ENCODE data around the gene EIF2AK3. TPM values are rescaled to one million over a fixed set of nuclear protein-coding genes. Genes with fewer than 3 reads are reported as not detected.

The EIF2AK3 gene
- total and polyA plus RNA-seq, 2 of the 13 experiments (the other 11 are each of a cell fraction or from before 2014, with no cell fraction given) = 10.3 to 30.6 TPM

- TF ChIP-seq HOMEZ (CRISPR knock-in tag; IDR thresholded peaks at IDR 0.05; ENCODE audit: low read depth) (0 out of 2 replicates have a peak, but pooled peaks have one; percentile 44), ZBTB26 (CRISPR knock-in tag; IDR thresholded peaks at IDR 0.05; ENCODE audit: borderline replicate concordance) (no peak), ATF7 (IDR thresholded peaks at IDR 0.05) (no peak), ATF7 (CRISPR knock-in tag; IDR thresholded peaks at IDR 0.05) (no peak), ZNF101 (CRISPR knock-in tag; IDR thresholded peaks at IDR 0.05; ENCODE audit: borderline replicate concordance, low read depth) (no peak), TEAD3 (CRISPR knock-in tag; optimal IDR thresholded peaks at IDR 0.05; ENCODE audit: borderline replicate concordance) (peak; percentile 85), SNAI1 (CRISPR knock-in tag; IDR thresholded peaks at IDR 0.05; ENCODE audit: borderline replicate concordance) (no peak), MTERF4 (CRISPR knock-in tag; IDR thresholded peaks at IDR 0.05) (no peak), ZNF12 (CRISPR knock-in tag; IDR thresholded peaks at IDR 0.05) (peak; percentile 63; the same call in 1 of the 2 replicates), HOXA3 (CRISPR knock-in tag; IDR thresholded peaks at IDR 0.05) (peak; percentile 35; the same call in 1 of the 2 replicates), GATAD2A (CRISPR knock-in tag; IDR thresholded peaks at IDR 0.05) (peak; percentile 32; the same call in 1 of the 2 replicates), ELF1 (CRISPR knock-in tag; IDR thresholded peaks at IDR 0.05) (no peak), HDAC6 (IDR thresholded peaks at IDR 0.05; ENCODE audit: low read depth, low read length) (no peak), RAD51 (IDR thresholded peaks at IDR 0.05; ENCODE audit: borderline replicate concordance) (no peak), HOXA9 (CRISPR knock-in tag; IDR thresholded peaks at IDR 0.05; ENCODE audit: borderline replicate concordance) (no peak), HNF4A (CRISPR knock-in tag; IDR thresholded peaks at IDR 0.05) (peak; percentile 79), BRF2 (CRISPR knock-in tag; IDR thresholded peaks at IDR 0.05) (no peak), TFE3 (CRISPR knock-in tag; IDR thresholded peaks at IDR 0.05) (peak; percentile 61; the same call in 1 of the 2 replicates), MYNN (CRISPR knock-in tag; IDR thresholded peaks at IDR 0.05; ENCODE audit: low read depth) (no peak), SIN3B (IDR thresholded peaks at IDR 0.05; ENCODE audit: low read length) (no peak), YEATS4 (CRISPR knock-in tag; IDR thresholded peaks at IDR 0.05; ENCODE audit: borderline replicate concordance) (no peak), ZNF350 (CRISPR knock-in tag; IDR thresholded peaks at IDR 0.05; ENCODE audit: borderline replicate concordance, low read depth) (no peak), ZBTB3 (CRISPR knock-in tag; IDR thresholded peaks at IDR 0.05; ENCODE audit: borderline replicate concordance, low read depth) (no peak), MNT (IDR thresholded peaks at IDR 0.05) (0 out of 2 replicates have a peak, but pooled peaks have one; percentile 2), TOE1 (CRISPR knock-in tag; IDR thresholded peaks at IDR 0.05) (no peak)
Measured at GRCh38 chr2:88636026-88636425, 8.8 kb upstream of the EIF2AK3 start (continued).
